CD4-positive, alpha-beta T cell (primary cell): ENCODE measurements around the gene CD300LB. TPM values are rescaled to one million over a fixed set of nuclear protein-coding genes. Genes with fewer than 3 reads are reported as not detected.
"Not testable (repeated sequence)": the region's sequence is repeated elsewhere in the genome, so short reads cannot be mapped to it uniquely, and the experiment has no call there.

Source experiments
- ATAC-seq: fragments of 200-7000 bp; cut with Tn5 transposase; one replicate; pipeline ENCODE4 v1.10.0; 2022; ENCODE audit warnings: mild to moderate bottlenecking; ENCODE audit not compliant: poor library complexity
- CTCF ChIA-PET: fragments of 350-600 bp; sonication (Branson Sonifier 250); formaldehyde crosslinking; loops from one replicate; lab custom pipeline; 2021; ENCODE audit warnings: antibody characterized with exemption, inconsistent platforms; lab: Charles Lee
- POLR2A ChIA-PET: fragments of 350-600 bp; sonication (Branson Sonifier 250); formaldehyde crosslinking; loops from one replicate; lab custom pipeline; 2021; ENCODE audit warnings: antibody characterized with exemption, inconsistent platforms; lab: Charles Lee
- DNase-seq, 14 experiments: peaks; one replicate each; pipeline ENCODE4 v3.0.0-alpha.2; 2013 to 2020; ENCODE audit warnings: mixed read lengths in 2 of 14
- H3K27ac ChIP-seq, 2 donors: one replicate each; pipeline versions ENCODE4 v1.5.1 to v1.7.0; 2013; ENCODE audit warnings: low read length in 2 of 2, low read depth in 1 of 2, mild to moderate bottlenecking in 1 of 2
- H3K27me3 ChIP-seq, 2 experiments: 1 replicate in 1 of 2; 2 replicates in 1 of 2; pipeline versions ENCODE4 v1.6.1 to v1.7.0; 2013; ENCODE audit warnings: low read length in 2 of 2, control low read depth in 1 of 2, mild to moderate bottlenecking in 1 of 2, moderate library complexity in 1 of 2; ENCODE audit not compliant: insufficient read depth in 2 of 2, control insufficient read depth in 1 of 2
- H3K36me3 ChIP-seq: one replicate; pipeline ENCODE4 v1.6.1; 2013; ENCODE audit warnings: low read length, control low read depth; ENCODE audit not compliant: insufficient read depth
- H3K4me1 ChIP-seq: one replicate; pipeline ENCODE4 v1.6.1; 2013; ENCODE audit warnings: low read length, control low read depth; ENCODE audit not compliant: insufficient read depth
- H3K4me3 ChIP-seq: one replicate; pipeline ENCODE4 v1.5.1; 2013; ENCODE audit warnings: mild to moderate bottlenecking, low read length, moderate library complexity
- H3K9me3 ChIP-seq, 2 experiments: 1 replicate in 1 of 2; 2 replicates in 1 of 2; pipeline versions ENCODE4 v1.6.1 to v1.7.0; 2013; ENCODE audit warnings: low read length in 2 of 2, mild to moderate bottlenecking in 2 of 2, control low read depth in 1 of 2, moderate library complexity in 1 of 2; ENCODE audit not compliant: control insufficient read depth in 1 of 2, insufficient read depth in 1 of 2
- H3K27ac Mint-ChIP-seq: one replicate; pipeline ENCODE4 v1.8.0; 2020; ENCODE audit warnings: mixed read lengths
- H3K27me3 Mint-ChIP-seq: one replicate; pipeline ENCODE4 v1.8.0; 2021; ENCODE audit warnings: mixed read lengths
- H3K36me3 Mint-ChIP-seq: one replicate; pipeline ENCODE4 v1.8.0; 2021; ENCODE audit warnings: low read depth, mixed read lengths
- H3K4me1 Mint-ChIP-seq: one replicate; pipeline ENCODE4 v1.8.0; 2021; ENCODE audit warnings: low read depth, mixed read lengths
- H3K4me3 Mint-ChIP-seq: one replicate; pipeline ENCODE4 v1.8.0; 2020; ENCODE audit warnings: mild to moderate bottlenecking, mixed read lengths
- H3K9me3 Mint-ChIP-seq: one replicate; pipeline ENCODE4 v1.8.0; 2020; ENCODE audit warnings: mixed read lengths
- CTCF ChIP-seq: fragments of 200-600 bp; IDR thresholded peaks from one replicate; pipeline ENCODE4 v1.8.0; 2022; ENCODE audit warnings: antibody characterized with exemption, mild to moderate bottlenecking
- intact Hi-C, 2 experiments: fragments of 100-400 bp; cut with DNase I in 1 of 2; cut with micrococcal nuclease in 1 of 2; formaldehyde crosslinking; loops; one replicate each; pipeline versions ENCODE4 v1.15.1 to v1.9.0; 2023 to 2025; cut with DNase I, micrococcal nuclease
- total RNA-seq, 174 experiments: library from RNA in 2 of 174; stranded (reverse) in 2 of 174; gene quantifications; one replicate each; pipeline ENCODE4 v1.2.3 and lab custom pipeline; 2021 to 2026

CD300LB gene
- total RNA-seq, 2 experiments from 2014 or later = 0.36 to 0.56 TPM

GRCh38 chr17:74563358-74563757 lies 32.1 kb upstream of the CD300LB start:
- Histone ChIP-seq H3K4me1 (peaks cover 8% of the 10 kb centered on the region), H3K27ac (no peak overlapping the region), H3K27me3 (peaks cover 0 to 6% of the 10 kb centered on the region in 2 experiments), H3K9me3 (no peaks in the 10 kb centered on the region), H3K4me3 (no peak overlapping the region), H3K36me3 (no peaks in the 10 kb centered on the region)
- Mint-ChIP-seq H3K9me3 (peaks cover 3% of the 10 kb centered on the region), H3K27ac (no peak overlapping the region), H3K36me3 (no peaks in the 10 kb centered on the region), H3K4me1 (peaks cover 32% of the 10 kb centered on the region), H3K27me3 (peaks cover 18% of the 10 kb centered on the region), H3K4me3 (no peak overlapping the region)
- no peak for TF ChIP-seq CTCF
- ATAC-seq = no peak
- intact Hi-C loops = no loop called here
- POLR2A ChIA-PET = no interaction called here
- no peak for DNase-seq
- CTCF ChIA-PET = no interaction called here

- H3K27ac ChIP-seq = no peak overlapping the region
- POLR2A ChIA-PET = no interaction called here
- peaks cover 0 to 4% of the 10 kb centered on the region in 2 experiments for H3K27me3 ChIP-seq
- no peak overlapping the region for H3K4me3 ChIP-seq
- Mint-ChIP-seq H3K27me3 (peaks cover 6% of the 10 kb centered on the region), H3K4me1 (peaks cover 46% of the 10 kb centered on the region), H3K4me3 (no peak overlapping the region), H3K36me3 (no peaks in the 10 kb centered on the region), H3K9me3 (peaks cover 3% of the 10 kb centered on the region), H3K27ac (no peak overlapping the region)
- CTCF ChIA-PET = no interaction called here
- no peak for TF ChIP-seq CTCF
- no peaks in the 10 kb centered on the region for H3K9me3 ChIP-seq
- ATAC-seq (no peak), DNase-seq (no peak)
- peaks cover 8% of the 10 kb centered on the region for H3K4me1 ChIP-seq
- no peaks in the 10 kb centered on the region for H3K36me3 ChIP-seq
- intact Hi-C loops = no loop called here
These were observed 30.3 kb upstream of the CD300LB start for GRCh38 chr17:74561586-74561985.

GRCh38 chr17:74558882-74559519 lies 27.7 kb upstream of the CD300LB start:
- Mint-ChIP-seq H3K9me3 (peaks cover 3% of the 10 kb centered on the region), H3K27me3 (no peaks in the 10 kb centered on the region), H3K4me1 (peaks cover 52% of the 10 kb centered on the region), H3K36me3 (no peaks in the 10 kb centered on the region), H3K27ac (peak overlapping the region; percentile 77), H3K4me3 (peak overlapping the region; percentile 86)
- POLR2A ChIA-PET = no interaction called here
- no peak for DNase-seq
- H3K27me3 ChIP-seq = no peaks in the 10 kb centered on the region
- TF ChIP-seq CTCF = no peak
- ATAC-seq = peak; percentile 68
- no peak overlapping the region for H3K4me3 ChIP-seq
- H3K9me3 ChIP-seq = no peaks in the 10 kb centered on the region
- CTCF ChIA-PET = no interaction called here
- peaks cover 4% of the 10 kb centered on the region for H3K4me1 ChIP-seq
- intact Hi-C loops = no loop called here
- H3K36me3 ChIP-seq = no peaks in the 10 kb centered on the region
- H3K27ac ChIP-seq = no peak overlapping the region

GRCh38 chr17:74558402-74558801 lies 27.1 kb upstream of the CD300LB start:
- Mint-ChIP-seq H3K27ac (peak overlapping the region; percentile 77), H3K4me1 (peaks cover 52% of the 10 kb centered on the region)
- H3K27me3 Mint-ChIP-seq, CTCF ChIA-PET, POLR2A ChIA-PET, H3K27ac ChIP-seq, intact Hi-C loops, H3K4me3 ChIP-seq, H3K4me3 Mint-ChIP-seq, DNase-seq, H3K4me1 ChIP-seq, H3K36me3 Mint-ChIP-seq, H3K9me3 ChIP-seq, H3K27me3 ChIP-seq, H3K9me3 Mint-ChIP-seq, H3K36me3 ChIP-seq, ATAC-seq: not testable (repeated sequence)
